ENCODE data around the gene SLC25A4. TPM values are rescaled to one million over a fixed set of nuclear protein-coding genes. Genes with fewer than 3 reads are reported as not detected.
"Not testable (repeated sequence)": the region's sequence is repeated elsewhere in the genome, so short reads cannot be mapped to it uniquely, and the experiment has no call there.

Gene SLC25A4
- total RNA-seq, 1 donor from 2014 or later: 33.1 TPM

DNA sequence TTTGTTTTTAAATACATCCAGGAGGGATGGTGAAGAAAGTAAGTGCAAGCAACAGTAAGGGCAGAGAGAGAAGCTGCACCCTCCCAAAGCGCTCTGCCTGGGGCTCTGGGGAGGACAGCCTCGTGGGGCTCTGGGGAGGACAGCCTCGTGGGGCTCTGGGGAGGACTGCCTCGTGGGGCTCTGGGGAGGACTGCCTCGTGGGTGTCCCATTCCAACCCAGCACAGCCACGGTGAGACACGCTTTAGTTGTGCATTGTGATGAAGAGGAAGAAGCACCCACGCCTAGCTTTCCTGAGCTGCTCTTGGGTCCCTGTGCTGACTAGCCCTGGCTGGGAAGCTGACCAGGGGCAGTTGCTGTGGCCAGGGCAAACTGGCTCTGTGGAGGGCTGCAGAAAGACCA lies 43.1 kb upstream of the SLC25A4 start:
- Histone ChIP-seq H3K4me1 (no peaks in the 10 kb centered on the region), H3K27me3 (ENCODE audit: low read depth) (peaks cover 4% of the 10 kb centered on the region), H3K4me3 (no peak overlapping the region), H3K27ac (no peak overlapping the region), H3K36me3 (no peaks in the 10 kb centered on the region), H3K9me3 (no peaks in the 10 kb centered on the region)
- ATAC-seq: no peak
- no peak for TF ChIP-seq CTCF (IDR thresholded peaks at IDR 0.05)
- intact Hi-C loops (cut with DNase I): no loop called here
- no peak for DNase-seq

GRCh38 chr4:185100423-185100822 lies 42.6 kb upstream of the SLC25A4 start:
- no peaks in the 10 kb centered on the region for H3K9me3 ChIP-seq
- no peak for DNase-seq
- intact Hi-C loops (cut with DNase I): no loop called here
- peaks cover 4% of the 10 kb centered on the region for H3K27me3 ChIP-seq (ENCODE audit: low read depth)
- peak in 1 of 2 donors; percentile 21 for ATAC-seq
- H3K4me1 ChIP-seq: no peaks in the 10 kb centered on the region
- TF ChIP-seq CTCF (IDR thresholded peaks at IDR 0.05): no peak
- no peak overlapping the region for H3K4me3 ChIP-seq
- H3K27ac ChIP-seq: no peak overlapping the region
- no peaks in the 10 kb centered on the region for H3K36me3 ChIP-seq

DNA sequence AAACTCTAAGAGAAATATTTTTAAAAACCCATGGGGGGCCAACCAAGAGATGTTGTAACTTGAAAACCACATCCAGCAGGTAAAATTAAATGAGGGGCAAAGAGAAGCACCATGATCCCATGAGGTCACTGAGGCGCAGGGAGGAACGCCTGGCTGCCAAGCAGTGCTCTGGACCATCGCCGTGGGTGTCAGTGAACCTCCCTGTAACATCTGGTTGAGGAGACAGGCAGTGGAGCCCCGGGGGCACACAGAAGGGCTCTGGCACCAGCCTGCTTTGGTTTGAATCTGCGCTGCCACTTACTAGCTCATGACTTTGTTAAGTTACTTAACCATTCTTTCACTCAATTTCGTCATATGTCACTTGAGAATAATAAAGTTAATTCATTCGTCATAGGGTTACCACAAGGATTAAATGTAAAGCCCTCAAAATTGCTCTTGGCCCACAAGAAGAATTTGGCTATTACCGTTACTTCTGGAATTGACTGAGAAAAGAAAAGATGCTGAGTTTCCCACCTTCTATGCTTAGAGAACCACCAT lies 41.6 kb upstream of the SLC25A4 start:
- Histone ChIP-seq H3K36me3 (no peaks in the 10 kb centered on the region), H3K4me3 (no peak overlapping the region), H3K9me3 (no peaks in the 10 kb centered on the region), H3K27me3 (ENCODE audit: low read depth) (peaks cover 4% of the 10 kb centered on the region), H3K27ac (no peak overlapping the region), H3K4me1 (no peaks in the 10 kb centered on the region)
- DNase-seq: no peak
- intact Hi-C loops (cut with DNase I): no loop called here
- no peak for ATAC-seq
- no peak for TF ChIP-seq CTCF (IDR thresholded peaks at IDR 0.05)

DNA sequence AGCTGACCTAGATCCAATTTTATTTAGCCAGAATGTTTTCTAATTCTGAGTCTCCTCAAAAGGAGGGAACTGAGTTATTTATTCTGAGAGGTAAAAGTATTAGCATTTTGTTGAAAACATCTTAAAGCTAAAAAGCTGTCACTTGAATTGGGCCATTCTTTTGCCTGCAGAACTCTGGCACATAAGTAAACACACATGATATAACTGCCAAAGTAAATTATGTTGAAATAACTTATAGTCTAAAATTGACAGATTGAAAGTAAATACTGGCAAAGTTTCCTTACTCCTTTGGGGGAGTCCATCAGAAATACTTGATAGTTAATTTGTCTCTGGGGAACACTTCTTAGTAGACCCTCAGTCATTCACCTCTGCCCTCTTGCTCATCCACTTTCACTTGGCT lies 38.3 kb upstream of the SLC25A4 start:
- no peak for TF ChIP-seq CTCF (IDR thresholded peaks at IDR 0.05)
- H3K4me1 ChIP-seq: no peaks in the 10 kb centered on the region
- peaks cover 4% of the 10 kb centered on the region for H3K27me3 ChIP-seq (ENCODE audit: low read depth)
- ATAC-seq (no peak), DNase-seq (no peak)
- no peaks in the 10 kb centered on the region for H3K9me3 ChIP-seq
- H3K4me3 ChIP-seq: no peak overlapping the region
- H3K27ac ChIP-seq: no peak overlapping the region
- intact Hi-C loops (cut with DNase I): no loop called here
- no peaks in the 10 kb centered on the region for H3K36me3 ChIP-seq

DNA sequence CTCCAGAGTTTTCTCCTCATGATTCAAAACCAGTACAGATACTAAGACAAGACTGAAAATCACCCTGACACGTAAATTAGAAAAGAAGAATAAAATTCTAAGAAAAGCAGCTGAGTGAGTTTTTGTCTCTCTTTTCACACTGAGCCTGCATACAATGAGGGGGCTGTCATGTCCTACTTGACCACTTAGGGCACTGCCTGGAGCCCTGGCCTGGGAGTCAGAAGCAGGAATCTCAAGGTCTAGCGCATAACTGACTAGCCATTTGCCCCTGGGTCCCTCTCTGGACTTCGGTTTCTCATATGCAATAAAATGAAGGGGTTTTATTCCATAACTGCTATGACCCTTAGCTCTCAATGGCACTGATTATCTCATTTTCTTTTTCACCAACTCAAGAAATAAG lies 36.7 kb upstream of the SLC25A4 start:
- TF ChIP-seq CTCF (IDR thresholded peaks at IDR 0.05): no peak
- DNase-seq (no peak), ATAC-seq (no peak)
- intact Hi-C loops (cut with DNase I): no loop called here
- Histone ChIP-seq H3K27me3 (ENCODE audit: low read depth) (no peaks in the 10 kb centered on the region), H3K36me3 (no peaks in the 10 kb centered on the region), H3K9me3 (no peaks in the 10 kb centered on the region), H3K4me3 (no peak overlapping the region), H3K4me1 (no peaks in the 10 kb centered on the region), H3K27ac (no peak overlapping the region)

- H3K4me1 ChIP-seq; H3K4me3 ChIP-seq; DNase-seq; H3K27me3 ChIP-seq (ENCODE audit: low read depth); H3K9me3 ChIP-seq; intact Hi-C loops (cut with DNase I); ATAC-seq; H3K36me3 ChIP-seq: not testable (repeated sequence)
- H3K27ac ChIP-seq: peak overlapping the region; percentile 64
Observed at GRCh38 chr4:185107574-185107973, 35.5 kb upstream of the SLC25A4 start.
